Measurements from ENCODE around the gene PSENEN.

DNA sequence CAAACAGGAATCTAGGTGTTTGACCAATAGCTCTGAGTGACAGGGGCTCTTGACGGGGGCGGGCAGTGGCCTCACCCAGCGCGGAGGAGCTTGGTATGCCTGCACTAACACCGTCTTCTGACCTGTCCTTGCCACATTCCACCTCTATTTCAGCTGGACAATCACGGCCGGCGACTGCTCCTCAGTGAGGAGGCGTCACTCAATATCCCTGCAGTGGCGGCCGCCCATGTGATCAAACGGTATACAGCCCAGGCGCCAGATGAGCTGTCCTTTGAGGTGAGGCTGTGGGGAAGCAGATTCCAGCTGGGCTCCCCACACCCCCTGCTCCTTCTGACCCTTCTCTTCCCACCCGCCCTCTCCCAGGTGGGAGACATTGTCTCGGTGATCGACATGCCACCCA, 34.6 kb downstream of the PSENEN start:
- no peak for TF ChIP-seq ARNTL (CRISPR knock-in tag; IDR thresholded peaks at IDR 0.05; ENCODE audit: borderline replicate concordance, low read depth)
- no peak for TF ChIP-seq ZFP30 (CRISPR knock-in tag; IDR thresholded peaks at IDR 0.05)
- no peak for TF ChIP-seq ZC3H10 (CRISPR knock-in tag; IDR thresholded peaks at IDR 0.05)
- no peak for TF ChIP-seq ISL1 (CRISPR knock-in tag; IDR thresholded peaks at IDR 0.05)
- no peak for TF ChIP-seq RARB (CRISPR knock-in tag; IDR thresholded peaks at IDR 0.05)
- TF ChIP-seq, protein P1, sequence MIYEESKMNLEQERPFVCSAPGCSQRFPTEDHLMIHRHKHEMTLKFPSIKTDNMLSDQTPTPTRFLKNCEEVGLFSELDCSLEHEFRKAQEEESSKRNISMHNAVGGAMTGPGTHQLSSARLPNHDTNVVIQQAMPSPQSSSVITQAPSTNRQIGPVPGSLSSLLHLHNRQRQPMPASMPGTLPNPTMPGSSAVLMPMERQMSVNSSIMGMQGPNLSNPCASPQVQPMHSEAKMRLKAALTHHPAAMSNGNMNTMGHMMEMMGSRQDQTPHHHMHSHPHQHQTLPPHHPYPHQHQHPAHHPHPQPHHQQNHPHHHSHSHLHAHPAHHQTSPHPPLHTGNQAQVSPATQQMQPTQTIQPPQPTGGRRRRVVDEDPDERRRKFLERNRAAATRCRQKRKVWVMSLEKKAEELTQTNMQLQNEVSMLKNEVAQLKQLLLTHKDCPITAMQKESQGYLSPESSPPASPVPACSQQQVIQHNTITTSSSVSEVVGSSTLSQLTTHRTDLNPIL (CRISPR knock-in tag; IDR thresholded peaks at IDR 0.05; ENCODE audit: low read depth), result no peak
- TF ChIP-seq ZNF565 (CRISPR knock-in tag; conservative IDR thresholded peaks at IDR 0.05; ENCODE audit: low read depth), result no peak
- TF ChIP-seq, protein P2, sequence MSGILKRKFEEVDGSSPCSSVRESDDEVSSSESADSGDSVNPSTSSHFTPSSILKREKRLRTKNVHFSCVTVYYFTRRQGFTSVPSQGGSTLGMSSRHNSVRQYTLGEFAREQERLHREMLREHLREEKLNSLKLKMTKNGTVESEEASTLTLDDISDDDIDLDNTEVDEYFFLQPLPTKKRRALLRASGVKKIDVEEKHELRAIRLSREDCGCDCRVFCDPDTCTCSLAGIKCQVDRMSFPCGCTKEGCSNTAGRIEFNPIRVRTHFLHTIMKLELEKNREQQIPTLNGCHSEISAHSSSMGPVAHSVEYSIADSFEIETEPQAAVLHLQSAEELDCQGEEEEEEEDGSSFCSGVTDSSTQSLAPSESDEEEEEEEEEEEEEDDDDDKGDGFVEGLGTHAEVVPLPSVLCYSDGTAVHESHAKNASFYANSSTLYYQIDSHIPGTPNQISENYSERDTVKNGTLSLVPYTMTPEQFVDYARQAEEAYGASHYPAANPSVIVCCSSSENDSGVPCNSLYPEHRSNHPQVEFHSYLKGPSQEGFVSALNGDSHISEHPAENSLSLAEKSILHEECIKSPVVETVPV (CRISPR knock-in tag; IDR thresholded peaks at IDR 0.05), result no peak
- TF ChIP-seq, protein P3, sequence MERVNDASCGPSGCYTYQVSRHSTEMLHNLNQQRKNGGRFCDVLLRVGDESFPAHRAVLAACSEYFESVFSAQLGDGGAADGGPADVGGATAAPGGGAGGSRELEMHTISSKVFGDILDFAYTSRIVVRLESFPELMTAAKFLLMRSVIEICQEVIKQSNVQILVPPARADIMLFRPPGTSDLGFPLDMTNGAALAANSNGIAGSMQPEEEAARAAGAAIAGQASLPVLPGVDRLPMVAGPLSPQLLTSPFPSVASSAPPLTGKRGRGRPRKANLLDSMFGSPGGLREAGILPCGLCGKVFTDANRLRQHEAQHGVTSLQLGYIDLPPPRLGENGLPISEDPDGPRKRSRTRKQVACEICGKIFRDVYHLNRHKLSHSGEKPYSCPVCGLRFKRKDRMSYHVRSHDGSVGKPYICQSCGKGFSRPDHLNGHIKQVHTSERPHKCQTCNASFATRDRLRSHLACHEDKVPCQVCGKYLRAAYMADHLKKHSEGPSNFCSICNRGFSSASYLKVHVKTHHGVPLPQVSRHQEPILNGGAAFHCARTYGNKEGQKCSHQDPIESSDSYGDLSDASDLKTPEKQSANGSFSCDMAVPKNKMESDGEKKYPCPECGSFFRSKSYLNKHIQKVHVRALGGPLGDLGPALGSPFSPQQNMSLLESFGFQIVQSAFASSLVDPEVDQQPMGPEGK (CRISPR knock-in tag; IDR thresholded peaks at IDR 0.05; ENCODE audit: borderline replicate concordance), result no peak
- no peak for TF ChIP-seq ZNF70 (CRISPR knock-in tag; IDR thresholded peaks at IDR 0.05)
- TF ChIP-seq PPARA (CRISPR knock-in tag; IDR thresholded peaks at IDR 0.05; ENCODE audit: borderline replicate concordance), result no peak
- TF ChIP-seq ZNF8 (CRISPR knock-in tag; IDR thresholded peaks at IDR 0.05), result no peak
- TF ChIP-seq, protein P4, sequence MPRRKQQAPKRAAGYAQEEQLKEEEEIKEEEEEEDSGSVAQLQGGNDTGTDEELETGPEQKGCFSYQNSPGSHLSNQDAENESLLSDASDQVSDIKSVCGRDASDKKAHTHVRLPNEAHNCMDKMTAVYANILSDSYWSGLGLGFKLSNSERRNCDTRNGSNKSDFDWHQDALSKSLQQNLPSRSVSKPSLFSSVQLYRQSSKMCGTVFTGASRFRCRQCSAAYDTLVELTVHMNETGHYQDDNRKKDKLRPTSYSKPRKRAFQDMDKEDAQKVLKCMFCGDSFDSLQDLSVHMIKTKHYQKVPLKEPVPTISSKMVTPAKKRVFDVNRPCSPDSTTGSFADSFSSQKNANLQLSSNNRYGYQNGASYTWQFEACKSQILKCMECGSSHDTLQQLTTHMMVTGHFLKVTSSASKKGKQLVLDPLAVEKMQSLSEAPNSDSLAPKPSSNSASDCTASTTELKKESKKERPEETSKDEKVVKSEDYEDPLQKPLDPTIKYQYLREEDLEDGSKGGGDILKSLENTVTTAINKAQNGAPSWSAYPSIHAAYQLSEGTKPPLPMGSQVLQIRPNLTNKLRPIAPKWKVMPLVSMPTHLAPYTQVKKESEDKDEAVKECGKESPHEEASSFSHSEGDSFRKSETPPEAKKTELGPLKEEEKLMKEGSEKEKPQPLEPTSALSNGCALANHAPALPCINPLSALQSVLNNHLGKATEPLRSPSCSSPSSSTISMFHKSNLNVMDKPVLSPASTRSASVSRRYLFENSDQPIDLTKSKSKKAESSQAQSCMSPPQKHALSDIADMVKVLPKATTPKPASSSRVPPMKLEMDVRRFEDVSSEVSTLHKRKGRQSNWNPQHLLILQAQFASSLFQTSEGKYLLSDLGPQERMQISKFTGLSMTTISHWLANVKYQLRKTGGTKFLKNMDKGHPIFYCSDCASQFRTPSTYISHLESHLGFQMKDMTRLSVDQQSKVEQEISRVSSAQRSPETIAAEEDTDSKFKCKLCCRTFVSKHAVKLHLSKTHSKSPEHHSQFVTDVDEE (CRISPR knock-in tag; IDR thresholded peaks at IDR 0.05), result no peak
- TF ChIP-seq ZFP3 (CRISPR knock-in tag; IDR thresholded peaks at IDR 0.05), result no peak

Measured in SK-N-SH treated with all-trans-retinoic acid at 6 μM for 48 hours (cell line).